Gastrocnemius medialis (tissue), 4 donors: Measurements from ENCODE around the gene CLDN15.

Source experiments
- POLR2A ChIP-seq, 2 donors: fragments of 450-650 bp; IDR thresholded peaks; one replicate each; pipeline ENCODE4 v1.6.1; 2017; ENCODE audit warnings: antibody characterized with exemption in 2 of 2, mild to moderate bottlenecking in 2 of 2, moderate library complexity in 2 of 2
- TF ChIP-seq, protein P1 (sequence below), 5 experiments: fragments of 450-650 bp in 3 of 5; fragments of 200-600 bp in 2 of 5; sonication (generic) in 2 of 5; IDR thresholded peaks in 4 of 5; conservative IDR thresholded peaks in 1 of 5; 1 replicate in 4 of 5; 2 replicates in 1 of 5; pipeline ENCODE4 v1.5.1; 2016 to 2019; ENCODE audit warnings: antibody characterized with exemption in 5 of 5, mild to moderate bottlenecking in 3 of 5, moderate library complexity in 3 of 5

DNA sequence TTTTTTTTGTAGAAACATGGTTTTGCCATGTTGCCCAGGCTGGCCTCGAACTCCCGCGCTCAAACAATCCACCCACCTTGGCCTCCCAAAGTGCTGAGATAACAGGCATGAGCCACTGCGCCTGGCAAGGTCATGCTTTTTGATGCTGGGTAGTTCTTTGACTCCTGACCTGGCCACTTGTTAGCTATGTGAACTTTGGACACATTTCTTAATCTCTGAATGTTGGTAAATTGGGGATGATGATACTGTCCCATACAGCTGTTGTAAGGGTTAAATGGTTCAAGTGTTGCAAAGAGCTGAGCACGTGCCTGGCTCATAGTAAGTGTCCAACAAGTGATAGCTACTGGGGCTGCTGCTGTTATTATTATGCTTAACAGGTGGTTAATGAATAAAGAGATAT is 17.3 kb downstream of the CLDN15 start:
- TF ChIP-seq, protein P1, sequence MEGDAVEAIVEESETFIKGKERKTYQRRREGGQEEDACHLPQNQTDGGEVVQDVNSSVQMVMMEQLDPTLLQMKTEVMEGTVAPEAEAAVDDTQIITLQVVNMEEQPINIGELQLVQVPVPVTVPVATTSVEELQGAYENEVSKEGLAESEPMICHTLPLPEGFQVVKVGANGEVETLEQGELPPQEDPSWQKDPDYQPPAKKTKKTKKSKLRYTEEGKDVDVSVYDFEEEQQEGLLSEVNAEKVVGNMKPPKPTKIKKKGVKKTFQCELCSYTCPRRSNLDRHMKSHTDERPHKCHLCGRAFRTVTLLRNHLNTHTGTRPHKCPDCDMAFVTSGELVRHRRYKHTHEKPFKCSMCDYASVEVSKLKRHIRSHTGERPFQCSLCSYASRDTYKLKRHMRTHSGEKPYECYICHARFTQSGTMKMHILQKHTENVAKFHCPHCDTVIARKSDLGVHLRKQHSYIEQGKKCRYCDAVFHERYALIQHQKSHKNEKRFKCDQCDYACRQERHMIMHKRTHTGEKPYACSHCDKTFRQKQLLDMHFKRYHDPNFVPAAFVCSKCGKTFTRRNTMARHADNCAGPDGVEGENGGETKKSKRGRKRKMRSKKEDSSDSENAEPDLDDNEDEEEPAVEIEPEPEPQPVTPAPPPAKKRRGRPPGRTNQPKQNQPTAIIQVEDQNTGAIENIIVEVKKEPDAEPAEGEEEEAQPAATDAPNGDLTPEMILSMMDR (IDR thresholded peaks at IDR 0.05 in 4 of 5, conservative IDR thresholded peaks at IDR 0.05 in 1 of 5) = no peak
- TF ChIP-seq POLR2A (IDR thresholded peaks at IDR 0.05) = no peak
